ENCODE measurements around the gene TAL2.

DNA sequence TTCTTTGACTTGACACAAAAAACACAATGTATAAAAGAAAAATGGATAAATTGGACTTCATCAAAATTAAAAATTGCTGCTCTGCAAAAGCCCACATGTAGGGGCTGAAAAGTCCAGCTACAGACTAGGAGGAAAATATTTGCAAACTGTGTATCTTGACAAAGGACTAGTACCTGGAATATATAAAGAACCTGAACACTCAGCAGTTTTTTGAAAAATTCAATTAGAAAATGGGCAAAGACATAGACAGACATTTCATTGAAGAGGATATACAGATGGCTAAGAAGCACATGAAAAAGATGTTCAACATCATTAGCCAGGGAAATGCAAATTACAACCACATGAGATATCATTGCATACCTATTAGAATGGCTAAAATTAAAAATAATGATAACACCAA, 18.5 kb upstream of the TAL2 start:
- TF ChIP-seq, protein P1, sequence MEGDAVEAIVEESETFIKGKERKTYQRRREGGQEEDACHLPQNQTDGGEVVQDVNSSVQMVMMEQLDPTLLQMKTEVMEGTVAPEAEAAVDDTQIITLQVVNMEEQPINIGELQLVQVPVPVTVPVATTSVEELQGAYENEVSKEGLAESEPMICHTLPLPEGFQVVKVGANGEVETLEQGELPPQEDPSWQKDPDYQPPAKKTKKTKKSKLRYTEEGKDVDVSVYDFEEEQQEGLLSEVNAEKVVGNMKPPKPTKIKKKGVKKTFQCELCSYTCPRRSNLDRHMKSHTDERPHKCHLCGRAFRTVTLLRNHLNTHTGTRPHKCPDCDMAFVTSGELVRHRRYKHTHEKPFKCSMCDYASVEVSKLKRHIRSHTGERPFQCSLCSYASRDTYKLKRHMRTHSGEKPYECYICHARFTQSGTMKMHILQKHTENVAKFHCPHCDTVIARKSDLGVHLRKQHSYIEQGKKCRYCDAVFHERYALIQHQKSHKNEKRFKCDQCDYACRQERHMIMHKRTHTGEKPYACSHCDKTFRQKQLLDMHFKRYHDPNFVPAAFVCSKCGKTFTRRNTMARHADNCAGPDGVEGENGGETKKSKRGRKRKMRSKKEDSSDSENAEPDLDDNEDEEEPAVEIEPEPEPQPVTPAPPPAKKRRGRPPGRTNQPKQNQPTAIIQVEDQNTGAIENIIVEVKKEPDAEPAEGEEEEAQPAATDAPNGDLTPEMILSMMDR (IDR thresholded peaks at IDR 0.05) = no peak
- TF ChIP-seq POLR2A (IDR thresholded peaks at IDR 0.05) = no peak
